Common myeloid progenitor, CD34-positive (primary cell): ENCODE results near the gene STOM.

Experiments used
- CTCF ChIA-PET: fragments of 350-600 bp; sonication (Branson Sonifier 250); formaldehyde crosslinking; loops from one replicate; lab custom pipeline; 2021; ENCODE audit warnings: antibody characterized with exemption; lab: Charles Lee
- POLR2A ChIA-PET: fragments of 350-600 bp; sonication (Branson Sonifier 250); formaldehyde crosslinking; loops from one replicate; lab custom pipeline; 2021; ENCODE audit warnings: antibody characterized with exemption; lab: Charles Lee
- DNase-seq, 3 donors: peaks; one replicate each; pipeline versions ENCODE4 v3.0.0 to v3.0.0-alpha.2; 2013
- H3K27ac ChIP-seq, 2 experiments: 1 replicate in 1 of 2; 2 replicates in 1 of 2; pipeline ENCODE4 v1.7.0; 2013; ENCODE audit warnings: inconsistent platforms in 2 of 2, low read length in 2 of 2, mild to moderate bottlenecking in 2 of 2, low read depth in 1 of 2, moderate library complexity in 1 of 2; ENCODE audit not compliant: severe bottlenecking in 2 of 2, insufficient read depth in 1 of 2, poor library complexity in 1 of 2
- H3K27me3 ChIP-seq, 5 experiments: replicated peaks in 2 of 5; 1 replicate in 3 of 5; 2 replicates in 2 of 5; pipeline versions ENCODE4 v1.6.1 to v1.7.0; 2013; ENCODE audit warnings: low read length in 4 of 5, mild to moderate bottlenecking in 2 of 5, moderate library complexity in 2 of 5, inconsistent platforms in 1 of 5; ENCODE audit not compliant: insufficient read depth in 5 of 5, control insufficient read depth in 4 of 5
- H3K36me3 ChIP-seq, 4 experiments: 1 replicate in 2 of 4; 2 replicates in 2 of 4; pipeline versions ENCODE4 v1.6.1 to v1.7.0; 2013; ENCODE audit warnings: low read length in 3 of 4, control low read depth in 1 of 4, mild to moderate bottlenecking in 1 of 4; ENCODE audit not compliant: control insufficient read depth in 4 of 4, insufficient read depth in 4 of 4
- H3K4me1 ChIP-seq, 4 experiments: 1 replicate in 3 of 4; 2 replicates in 1 of 4; pipeline versions ENCODE4 v1.6.1 to v1.7.1; 2013; ENCODE audit warnings: low read length in 3 of 4, mild to moderate bottlenecking in 3 of 4, control low read depth in 1 of 4, inconsistent platforms in 1 of 4, moderate library complexity in 1 of 4; ENCODE audit not compliant: control insufficient read depth in 4 of 4, insufficient read depth in 4 of 4; ENCODE audit errors: control extremely low read depth in 1 of 4
- H3K4me3 ChIP-seq, 7 experiments: 1 replicate in 4 of 7; 2 replicates in 3 of 7; pipeline versions ENCODE4 v1.5.1 to v1.7.0; 2013; ENCODE audit warnings: mild to moderate bottlenecking in 7 of 7, low read length in 6 of 7, moderate library complexity in 6 of 7, inconsistent platforms in 2 of 7, low read depth in 2 of 7, control low read depth in 1 of 7; ENCODE audit not compliant: insufficient read depth in 4 of 7, control insufficient read depth in 1 of 7; ENCODE audit errors: extremely low read depth in 1 of 7
- H3K9me3 ChIP-seq, 5 experiments: 1 replicate in 4 of 5; 2 replicates in 1 of 5; pipeline versions ENCODE4 v1.6.1 to v1.7.1; 2013; ENCODE audit warnings: low read length in 4 of 5, mild to moderate bottlenecking in 2 of 5, inconsistent platforms in 1 of 5, low read depth in 1 of 5, moderate library complexity in 1 of 5; ENCODE audit not compliant: control insufficient read depth in 4 of 5, insufficient read depth in 2 of 5; ENCODE audit errors: control extremely low read depth in 1 of 5
- WGBS: methylation state at CpG from one replicate; pipeline ENCODE4 v1.1.5; 2013; ENCODE audit not compliant: insufficient coverage; 5-methylcytosine and 5-hydroxymethylcytosine counted together

Gene STOM

GRCh38 chr9:121304707-121305106, 65.3 kb downstream of the STOM start:
- Histone ChIP-seq H3K27ac (no peak overlapping the region), H3K9me3 (no peaks in the 10 kb centered on the region)
- CTCF ChIA-PET: interaction anchor here (0.7 to 1.7 kb wide), 5 partner anchors 11 to 95 kb away, joined by 3 to 6 read pairs (median 3); no protein-coding TSS in a partner anchor

GRCh38 chr9:121303456-121304451, 66.3 kb downstream of the STOM start:
- Histone ChIP-seq H3K9me3 (no peaks in the 10 kb centered on the region), H3K27me3 (peaks cover 0 to 2% (median 0%) of the 10 kb centered on the region in 5 experiments), H3K4me3 (no peak overlapping the region), H3K36me3 (peaks cover 4 to 43% (median 29%) of the 10 kb centered on the region in 4 experiments), H3K27ac (no peak overlapping the region), H3K4me1 (peaks cover 3 to 20% (median 18%) of the 10 kb centered on the region in 4 experiments)
- ChIA-PET CTCF (interaction anchor here (0.7 to 1.7 kb wide), 7 partner anchors 10 to 51 kb away, joined by 3 to 6 read pairs (median 3); no protein-coding TSS in a partner anchor), POLR2A (no interaction called here)
- 100% methylated on average over 1 of the region's 3 CpGs for WGBS
- DNase-seq: no peak

More at GRCh38 chr9:121304707-121305106, 65.3 kb downstream of the STOM start:
- peaks cover 4 to 45% (median 32%) of the 10 kb centered on the region in 4 experiments for H3K36me3 ChIP-seq
- no peak overlapping the region for H3K4me3 ChIP-seq
- H3K4me1 ChIP-seq: peaks cover 0 to 13% (median 11%) of the 10 kb centered on the region in 4 experiments
- POLR2A ChIA-PET: no interaction called here
- DNase-seq: no peak
- no CpG with 5 or more reads among the region's 1 CpG for WGBS
- H3K27me3 ChIP-seq: peaks cover 0 to 2% (median 0%) of the 10 kb centered on the region in 5 experiments

- Histone ChIP-seq H3K27ac (no peak overlapping the region), H3K36me3 (peaks cover 4 to 39% (median 25%) of the 10 kb centered on the region in 4 experiments), H3K4me3 (no peak overlapping the region), H3K4me1 (peaks cover 4 to 29% (median 28%) of the 10 kb centered on the region in 4 experiments), H3K9me3 (no peaks in the 10 kb centered on the region), H3K27me3 (peaks cover 0 to 2% (median 0%) of the 10 kb centered on the region in 5 experiments)
- DNase-seq: no peak
- ChIA-PET POLR2A (no interaction called here), CTCF (interaction anchor here (0.9 to 1.7 kb wide), 5 partner anchors 11 to 24 kb away, joined by 3 to 6 read pairs (median 5); no protein-coding TSS in a partner anchor)
- 95% methylated on average over 13 of the region's 13 CpGs for WGBS
These were observed 67.3 kb downstream of the STOM start for GRCh38 chr9:121302786-121303185.

GRCh38 chr9:121302341-121302740, 67.7 kb downstream of the STOM start:
- ChIA-PET POLR2A (no interaction called here), CTCF (interaction anchor here (1.0 to 1.7 kb wide), 3 partner anchors 11 to 24 kb away, joined by 3 to 5 read pairs (median 4); no protein-coding TSS in a partner anchor)
- Histone ChIP-seq H3K36me3 (peaks cover 4 to 34% (median 23%) of the 10 kb centered on the region in 4 experiments), H3K27me3 (peaks cover 0 to 2% (median 0%) of the 10 kb centered on the region in 5 experiments), H3K4me3 (no peak overlapping the region), H3K4me1 (peaks cover 4 to 30% (median 30%) of the 10 kb centered on the region in 4 experiments), H3K9me3 (no peaks in the 10 kb centered on the region), H3K27ac (no peak overlapping the region)
- WGBS: 100% methylated on average over 5 of the region's 5 CpGs
- no peak for DNase-seq

GRCh38 chr9:121301881-121302286, 68.2 kb downstream of the STOM start:
- ChIA-PET POLR2A (no interaction called here), CTCF (interaction anchor here (1.0 to 1.7 kb wide), 4 partner anchors 11 to 99 kb away, joined by 3 to 5 read pairs (median 4); no protein-coding TSS in a partner anchor)
- peaks cover 4 to 32% (median 30%) of the 10 kb centered on the region in 4 experiments for H3K4me1 ChIP-seq
- WGBS: 99% methylated on average over 10 of the region's 11 CpGs
- peaks cover 0 to 2% (median 0%) of the 10 kb centered on the region in 5 experiments for H3K27me3 ChIP-seq
- H3K36me3 ChIP-seq: peaks cover 4 to 34% (median 22%) of the 10 kb centered on the region in 4 experiments
- H3K9me3 ChIP-seq: no peaks in the 10 kb centered on the region
- H3K4me3 ChIP-seq: no peak overlapping the region
- DNase-seq: no peak
- H3K27ac ChIP-seq: no peak overlapping the region

GRCh38 chr9:121300283-121301119, 69.5 kb downstream of the STOM start:
- ChIA-PET POLR2A (no interaction called here), CTCF (interaction anchor here (0.9 to 1.8 kb wide), 9 partner anchors 12 to 100 kb away, joined by 3 to 8 read pairs (median 4); no protein-coding TSS in a partner anchor)
- Histone ChIP-seq H3K9me3 (no peaks in the 10 kb centered on the region), H3K4me1 (peaks cover 4 to 36% (median 31%) of the 10 kb centered on the region in 4 experiments), H3K36me3 (peaks cover 4 to 34% (median 22%) of the 10 kb centered on the region in 4 experiments), H3K27me3 (peaks cover 0 to 2% (median 0%) of the 10 kb centered on the region in 5 experiments), H3K4me3 (peak overlapping the region; percentile 49 to 83 (median 60)), H3K27ac (peak overlapping the region in 1 of 2 experiments; percentile 27)
- WGBS: 63% methylated on average over 9 of the region's 13 CpGs
- no peak for DNase-seq
